Neuron (in vitro differentiated cells): Measurements from ENCODE around the gene PRAC2.

Experiments used
- H2AFZ ChIP-seq: one replicate; pipeline ENCODE4 v1.6.1; 2013; ENCODE audit warnings: low read depth, mild to moderate bottlenecking, inconsistent platforms, low read length, moderate library complexity
- H3K27me3 ChIP-seq: one replicate; pipeline ENCODE4 v1.6.1; 2013; ENCODE audit warnings: low read length; ENCODE audit not compliant: insufficient read depth
- H3K36me3 ChIP-seq: one replicate; pipeline ENCODE4 v1.6.1; 2013; ENCODE audit warnings: low read length; ENCODE audit not compliant: insufficient read depth
- H3K4me1 ChIP-seq: one replicate; pipeline ENCODE4 v1.6.1; 2013; ENCODE audit warnings: low read length; ENCODE audit not compliant: insufficient read depth
- H3K4me3 ChIP-seq: 2 replicates; pipeline ENCODE4 v1.5.1; 2013; ENCODE audit warnings: mild to moderate bottlenecking, low read length, moderate library complexity
- H3K9me3 ChIP-seq: one replicate; pipeline ENCODE4 v1.6.1; 2013; ENCODE audit warnings: low read length

Gene PRAC2

DNA sequence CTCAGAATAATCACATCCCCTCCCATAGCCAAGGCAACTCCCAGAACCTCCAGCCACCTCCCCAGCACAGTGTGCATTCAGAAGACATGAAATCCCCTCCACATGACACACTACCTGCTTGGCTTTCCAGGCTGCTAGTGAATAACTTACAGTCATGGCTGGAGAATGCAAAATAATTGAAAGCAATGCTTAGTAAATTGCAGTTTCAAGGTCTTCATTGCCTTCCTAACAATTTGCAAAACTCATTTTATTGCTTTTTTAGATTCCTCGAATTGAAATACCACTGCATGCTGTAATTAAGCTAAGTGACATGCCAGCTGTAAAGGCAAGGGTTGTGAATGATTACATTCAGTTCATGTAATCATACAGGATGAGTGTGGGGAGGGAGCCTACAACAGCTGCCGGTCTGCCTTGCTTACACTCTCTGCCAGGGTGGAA is 34.6 kb downstream of the PRAC2 start:
- Histone ChIP-seq H3K4me3 (no peak overlapping the region), H3K4me1 (no peaks in the 10 kb centered on the region), H2AFZ (no peak overlapping the region), H3K9me3 (no peaks in the 10 kb centered on the region), H3K36me3 (no peaks in the 10 kb centered on the region), H3K27me3 (peaks cover 75% of the 10 kb centered on the region)

DNA sequence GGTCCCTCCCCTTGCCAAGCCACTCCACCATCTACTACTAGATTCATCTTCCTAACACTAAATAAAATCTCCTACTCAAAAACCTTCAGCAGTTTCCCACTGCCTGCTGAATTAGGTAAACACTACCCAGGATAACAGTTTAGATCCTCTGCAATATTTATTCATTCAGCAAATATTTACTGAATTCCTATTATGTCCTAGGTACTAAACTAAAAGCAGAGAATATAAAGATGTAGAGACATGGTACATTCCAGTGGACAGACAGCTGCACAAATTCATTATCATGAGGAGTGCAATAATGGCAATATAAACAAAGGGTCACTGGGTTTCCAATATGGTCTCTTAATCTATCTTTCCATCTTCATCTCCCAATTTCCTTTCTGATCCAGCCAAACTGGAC is 36.3 kb downstream of the PRAC2 start:
- Histone ChIP-seq H3K4me3 (no peak overlapping the region), H3K4me1 (no peaks in the 10 kb centered on the region), H3K9me3 (no peaks in the 10 kb centered on the region), H2AFZ (no peak overlapping the region), H3K36me3 (no peaks in the 10 kb centered on the region), H3K27me3 (peaks cover 68% of the 10 kb centered on the region)

DNA sequence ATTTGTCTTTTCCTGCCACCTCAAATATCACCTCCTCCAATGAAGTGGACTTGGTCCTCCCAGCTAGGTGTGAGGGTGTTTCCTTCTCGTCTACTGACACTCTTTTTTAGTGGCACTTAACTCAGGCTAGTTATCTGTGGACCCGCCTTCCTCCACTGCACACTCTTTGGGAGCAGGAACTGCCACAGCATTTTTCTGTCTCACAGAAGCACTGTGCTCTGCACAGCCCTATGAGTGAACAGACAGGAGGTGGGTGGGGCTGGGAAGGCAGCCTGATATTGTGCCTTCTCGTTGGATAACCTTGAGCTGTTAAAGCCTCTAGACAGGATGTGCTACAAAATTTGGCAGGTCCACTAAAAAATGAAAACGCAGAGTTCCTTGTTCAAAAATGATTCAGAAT is 37.4 kb downstream of the PRAC2 start:
- Histone ChIP-seq H3K4me1 (no peaks in the 10 kb centered on the region), H3K36me3 (no peaks in the 10 kb centered on the region), H3K9me3 (no peaks in the 10 kb centered on the region), H3K4me3 (no peak overlapping the region), H3K27me3 (peaks cover 57% of the 10 kb centered on the region), H2AFZ (no peak overlapping the region)

DNA sequence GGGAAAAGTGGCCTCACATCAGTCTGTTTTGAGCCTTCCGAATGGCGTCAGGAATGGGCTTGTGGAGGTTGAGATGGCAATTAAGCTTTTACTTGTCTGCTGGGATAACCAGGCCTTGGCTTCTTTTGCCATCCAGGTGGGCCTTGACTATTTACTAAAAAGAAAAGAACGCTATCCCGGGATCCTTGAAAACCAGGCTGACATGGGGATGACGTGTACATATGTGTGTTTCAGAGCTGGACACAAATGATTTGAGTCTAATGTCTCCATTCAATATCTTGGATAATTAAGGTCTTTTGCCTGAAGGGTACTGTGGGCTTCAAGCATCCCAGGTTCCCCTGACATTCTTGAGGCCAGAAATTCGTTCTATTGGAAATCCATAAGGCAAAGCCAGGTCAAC is 38.1 kb downstream of the PRAC2 start:
- no peaks in the 10 kb centered on the region for H3K36me3 ChIP-seq
- H3K4me1 ChIP-seq = no peaks in the 10 kb centered on the region
- H3K9me3 ChIP-seq = no peaks in the 10 kb centered on the region
- H2AFZ ChIP-seq = no peak overlapping the region
- no peak overlapping the region for H3K4me3 ChIP-seq
- H3K27me3 ChIP-seq = peaks cover 52% of the 10 kb centered on the region

DNA sequence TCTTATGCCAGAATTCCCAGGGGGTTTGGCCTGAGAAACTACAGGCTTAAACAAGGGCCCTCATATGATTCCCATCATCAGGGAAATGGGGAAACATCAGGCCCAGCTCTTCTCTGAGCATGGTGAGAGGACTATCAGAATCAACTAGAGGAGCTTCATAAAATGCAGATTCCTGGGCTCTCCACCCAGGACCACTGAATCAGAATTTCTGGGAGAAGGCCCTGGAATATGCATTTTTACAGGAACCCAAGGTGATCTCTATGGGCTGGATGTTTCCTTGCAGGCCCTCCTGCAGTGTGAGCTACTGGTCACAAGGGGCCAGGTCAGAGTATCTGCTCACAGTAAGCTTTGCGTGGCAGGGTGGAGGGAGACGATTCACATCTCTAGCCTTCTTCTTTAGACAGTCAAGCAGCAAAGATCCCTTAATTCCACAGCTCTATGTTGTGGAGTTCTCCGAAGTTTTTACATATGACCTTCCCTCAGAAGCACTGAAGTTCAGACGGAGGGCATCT is 44.3 kb downstream of the PRAC2 start:
- H3K4me3 ChIP-seq = no peak overlapping the region
- H3K27me3 ChIP-seq = peaks cover 21% of the 10 kb centered on the region
- H3K4me1 ChIP-seq = no peaks in the 10 kb centered on the region
- H3K9me3 ChIP-seq = no peaks in the 10 kb centered on the region
- no peak overlapping the region for H2AFZ ChIP-seq
- H3K36me3 ChIP-seq = no peaks in the 10 kb centered on the region

DNA sequence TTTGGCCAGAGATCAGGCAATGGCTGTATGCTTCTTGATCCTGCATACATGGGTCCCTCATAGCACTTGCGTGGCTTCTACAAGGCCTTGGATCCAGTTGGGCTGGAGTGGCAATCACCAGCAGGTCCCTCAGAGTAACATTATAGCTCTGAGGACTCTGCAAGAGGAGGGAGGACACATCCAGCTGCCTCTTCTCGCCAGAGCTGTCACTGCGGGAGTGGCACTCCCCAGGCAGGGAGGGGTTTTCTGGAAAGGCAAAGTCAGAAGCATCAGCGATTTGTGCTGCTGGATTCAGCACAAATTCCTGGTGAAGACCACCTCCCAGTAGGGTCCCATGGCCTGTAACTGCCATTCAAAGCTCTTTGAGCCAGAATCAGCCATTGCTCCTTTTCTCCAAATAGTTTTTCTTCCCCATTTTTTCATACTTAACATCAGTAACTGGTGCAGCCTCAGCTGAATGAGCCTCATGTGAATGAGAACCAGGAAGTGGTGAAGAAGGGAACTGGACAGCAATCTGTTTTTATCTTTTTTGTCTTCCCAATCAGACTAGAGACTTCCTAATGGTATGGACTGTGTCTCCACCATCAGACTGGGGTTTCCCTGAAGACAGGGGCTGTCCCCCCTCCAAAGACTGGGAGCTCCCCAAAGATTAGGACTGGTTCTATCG is 46.2 kb downstream of the PRAC2 start:
- Histone ChIP-seq H3K27me3 (peaks cover 9% of the 10 kb centered on the region), H3K4me3 (no peak overlapping the region), H2AFZ (no peak overlapping the region)

DNA sequence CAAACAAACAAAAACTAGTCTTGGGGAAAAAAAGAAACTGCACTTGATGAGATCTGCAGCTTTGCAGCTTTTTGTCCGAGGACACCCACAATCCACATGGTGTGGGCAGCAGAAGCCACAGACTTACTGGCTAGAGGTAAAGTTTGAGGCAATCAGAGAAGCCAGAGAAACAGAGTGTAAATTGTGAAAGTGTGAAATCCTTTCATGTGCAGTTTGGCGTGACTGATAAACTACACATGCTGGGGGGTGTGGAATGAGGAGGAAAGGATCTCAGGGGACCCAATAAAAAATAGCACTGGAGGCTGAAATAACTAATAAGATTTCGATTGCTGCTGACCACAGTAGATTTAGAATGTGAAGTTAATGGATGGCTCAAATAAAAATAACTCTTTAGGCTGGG is 48.0 kb downstream of the PRAC2 start:
- no peaks in the 10 kb centered on the region for H3K4me1 ChIP-seq
- peaks cover 9% of the 10 kb centered on the region for H3K27me3 ChIP-seq
- no peaks in the 10 kb centered on the region for H3K36me3 ChIP-seq
- H3K9me3 ChIP-seq = no peaks in the 10 kb centered on the region
- H3K4me3 ChIP-seq = no peak overlapping the region
- no peak overlapping the region for H2AFZ ChIP-seq

More for the DNA sequence above, 46.2 kb downstream of the PRAC2 start:
- Histone ChIP-seq H3K4me1 (no peaks in the 10 kb centered on the region), H3K9me3 (no peaks in the 10 kb centered on the region), H3K36me3 (no peaks in the 10 kb centered on the region)

DNA sequence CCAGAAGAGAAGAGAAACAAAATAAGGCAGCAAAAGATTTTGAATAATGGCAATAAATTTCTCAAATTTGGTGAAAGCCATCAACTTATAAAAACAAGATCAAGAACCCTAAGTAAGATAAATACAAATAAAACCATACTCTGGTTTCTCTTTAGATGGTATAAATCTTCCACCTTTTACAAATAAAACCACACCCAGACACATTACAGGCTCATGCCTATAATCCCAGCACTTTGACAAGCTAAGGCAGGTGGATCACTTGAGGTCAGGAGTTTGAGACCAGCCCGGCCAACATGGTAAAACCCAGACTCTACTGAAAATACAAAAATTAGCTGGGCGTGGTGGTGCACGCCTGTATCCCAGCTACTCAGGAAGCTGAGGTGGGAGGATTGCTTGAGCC is 50.3 kb downstream of the PRAC2 start:
- Histone ChIP-seq H3K27me3 (peaks cover 3% of the 10 kb centered on the region), H3K4me3 (no peak overlapping the region), H3K4me1 (no peaks in the 10 kb centered on the region), H2AFZ (no peak overlapping the region), H3K9me3 (no peaks in the 10 kb centered on the region), H3K36me3 (no peaks in the 10 kb centered on the region)
